HK-2 (cell line): ENCODE measurements around the gene AQP3.
"Not testable (repeated sequence)": the region's sequence is repeated elsewhere in the genome, so short reads cannot be mapped to it uniquely, and the experiment has no call there.

Source experiments
- DNase-seq: peaks from one replicate; pipeline ENCODE4 v3.0.0-alpha.2; 2018; ENCODE audit not compliant: unreplicated experiment

Gene AQP3

GRCh38 chr9:33442125-33442524 lies 5.3 kb downstream of the AQP3 start:
- no peak for DNase-seq

GRCh38 chr9:33440609-33441008 lies 6.8 kb downstream of the AQP3 start:
- DNase-seq, result no peak

GRCh38 chr9:33440204-33440603 lies 7.2 kb downstream of the AQP3 start:
- DNase-seq, result no peak

GRCh38 chr9:33439731-33440130 lies 7.7 kb downstream of the AQP3 start:
- DNase-seq, result no peak

GRCh38 chr9:33438926-33439680 lies 8.3 kb downstream of the AQP3 start:
- DNase-seq, result no peak

GRCh38 chr9:33437898-33438297 lies 9.5 kb downstream of the AQP3 start:
- no peak for DNase-seq

GRCh38 chr9:33437205-33437604 lies 10.2 kb downstream of the AQP3 start:
- no peak for DNase-seq

- no peak for DNase-seq
Observed at GRCh38 chr9:33436445-33436844, 10.9 kb downstream of the AQP3 start.

GRCh38 chr9:33435821-33436277 lies 11.5 kb downstream of the AQP3 start:
- no peak for DNase-seq

GRCh38 chr9:33434317-33435105 lies 12.9 kb downstream of the AQP3 start:
- no peak for DNase-seq

- no peak for DNase-seq
Observed at GRCh38 chr9:33433871-33434270, 13.5 kb downstream of the AQP3 start.

GRCh38 chr9:33431420-33431819 lies 16.0 kb downstream of the AQP3 start:
- DNase-seq, result no peak

GRCh38 chr9:33430942-33431341 lies 16.5 kb downstream of the AQP3 start:
- no peak for DNase-seq

- DNase-seq, result no peak
Observed at GRCh38 chr9:33429256-33429985, 18.0 kb downstream of the AQP3 start.

GRCh38 chr9:33426843-33427293 lies 20.5 kb downstream of the AQP3 start:
- DNase-seq, result no peak

GRCh38 chr9:33425128-33425533 lies 22.3 kb downstream of the AQP3 start:
- no peak for DNase-seq

- DNase-seq, result not testable (repeated sequence)
Observed at GRCh38 chr9:33424492-33424891, 22.9 kb downstream of the AQP3 start.

GRCh38 chr9:33424043-33424442 lies 23.4 kb downstream of the AQP3 start:
- DNase-seq, result not testable (repeated sequence)

GRCh38 chr9:33419708-33420303 lies 27.6 kb downstream of the AQP3 start:
- DNase-seq, result no peak

- no peak for DNase-seq
Observed at GRCh38 chr9:33418090-33418489, 29.3 kb downstream of the AQP3 start.

GRCh38 chr9:33416996-33417395 lies 30.4 kb downstream of the AQP3 start:
- DNase-seq, result no peak

- DNase-seq, result peak; percentile 38
Observed at GRCh38 chr9:33415501-33416038, 31.8 kb downstream of the AQP3 start.
